Measurements from ENCODE around the gene VTI1B.

Gene VTI1B

DNA sequence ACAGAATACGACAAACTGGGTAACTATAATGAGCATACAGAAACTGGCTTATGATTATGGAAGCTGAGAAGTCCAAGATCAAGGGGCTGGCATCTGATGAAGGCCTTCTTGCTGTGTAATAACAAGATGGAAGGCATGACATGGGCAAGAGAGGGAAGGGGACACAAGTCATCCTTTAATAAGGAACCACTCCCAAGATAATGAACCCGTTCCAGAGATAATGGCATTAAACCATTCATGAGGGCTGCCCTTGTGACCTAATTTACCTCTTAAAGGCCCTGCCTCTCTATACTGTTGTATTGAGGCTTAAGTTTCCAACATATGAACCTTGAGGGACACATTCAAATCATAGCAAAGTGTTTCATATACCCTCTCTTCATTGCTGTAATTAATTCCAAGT lies 4.6 kb upstream of the VTI1B start:
- TF ChIP-seq, protein P1, sequence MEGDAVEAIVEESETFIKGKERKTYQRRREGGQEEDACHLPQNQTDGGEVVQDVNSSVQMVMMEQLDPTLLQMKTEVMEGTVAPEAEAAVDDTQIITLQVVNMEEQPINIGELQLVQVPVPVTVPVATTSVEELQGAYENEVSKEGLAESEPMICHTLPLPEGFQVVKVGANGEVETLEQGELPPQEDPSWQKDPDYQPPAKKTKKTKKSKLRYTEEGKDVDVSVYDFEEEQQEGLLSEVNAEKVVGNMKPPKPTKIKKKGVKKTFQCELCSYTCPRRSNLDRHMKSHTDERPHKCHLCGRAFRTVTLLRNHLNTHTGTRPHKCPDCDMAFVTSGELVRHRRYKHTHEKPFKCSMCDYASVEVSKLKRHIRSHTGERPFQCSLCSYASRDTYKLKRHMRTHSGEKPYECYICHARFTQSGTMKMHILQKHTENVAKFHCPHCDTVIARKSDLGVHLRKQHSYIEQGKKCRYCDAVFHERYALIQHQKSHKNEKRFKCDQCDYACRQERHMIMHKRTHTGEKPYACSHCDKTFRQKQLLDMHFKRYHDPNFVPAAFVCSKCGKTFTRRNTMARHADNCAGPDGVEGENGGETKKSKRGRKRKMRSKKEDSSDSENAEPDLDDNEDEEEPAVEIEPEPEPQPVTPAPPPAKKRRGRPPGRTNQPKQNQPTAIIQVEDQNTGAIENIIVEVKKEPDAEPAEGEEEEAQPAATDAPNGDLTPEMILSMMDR (IDR thresholded peaks at IDR 0.05; ENCODE audit: insufficient read depth, low read depth, low read length, missing control alignments) = no peak
- no peak overlapping the region for H3K4me3 ChIP-seq (ENCODE audit: low read depth, low read length)
- no peak for DNase-seq (ENCODE audit: low read depth)

DNA sequence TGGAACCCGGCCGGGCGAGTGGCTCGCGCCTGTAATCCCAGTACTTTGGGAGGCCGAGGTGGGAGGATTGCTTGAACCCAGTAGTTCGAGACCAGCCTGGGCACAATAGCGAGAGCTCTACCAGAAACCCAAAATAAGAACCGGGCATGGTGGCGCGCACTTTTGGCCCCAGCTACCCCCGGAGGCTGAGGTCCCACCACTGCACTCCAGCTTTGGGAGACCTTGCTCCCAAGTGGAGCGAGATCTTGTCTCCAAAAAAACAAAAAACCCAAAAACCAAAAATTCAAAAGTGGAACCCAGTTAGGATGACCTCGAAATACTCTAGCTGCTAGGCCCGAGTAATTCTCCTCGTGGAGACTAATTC lies 769 bp upstream of the VTI1B start:
- H3K4me3 ChIP-seq (ENCODE audit: low read depth, low read length) = peak overlapping the region; percentile 89
- DNase-seq (ENCODE audit: low read depth) = no peak
- TF ChIP-seq, protein P1 (IDR thresholded peaks at IDR 0.05; ENCODE audit: insufficient read depth, low read depth, low read length, missing control alignments) = no peak

DNA sequence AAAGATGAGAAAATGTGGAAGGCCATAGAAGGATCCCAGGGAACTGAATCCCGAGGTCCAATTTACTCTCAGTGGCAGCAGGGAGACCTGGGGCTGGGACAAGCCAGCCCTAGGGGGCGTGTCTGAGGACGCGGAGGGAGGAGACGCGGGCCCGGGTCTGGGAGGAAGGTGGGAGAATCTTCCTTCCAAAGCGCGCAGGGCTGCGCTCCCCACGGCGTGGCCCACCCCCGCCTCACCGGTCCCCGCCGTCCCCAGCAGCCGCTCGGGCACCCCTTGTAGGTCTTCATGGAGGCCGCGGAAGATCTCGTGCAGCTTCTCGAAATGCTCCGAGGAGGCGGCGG lies 323 bp downstream of the VTI1B start:
- peak overlapping the region; percentile 89 for H3K4me3 ChIP-seq (ENCODE audit: low read depth, low read length)
- TF ChIP-seq, protein P1 (IDR thresholded peaks at IDR 0.05; ENCODE audit: insufficient read depth, low read depth, low read length, missing control alignments) = peak; percentile 14
- DNase-seq (ENCODE audit: low read depth) = peak; percentile 47

DNA sequence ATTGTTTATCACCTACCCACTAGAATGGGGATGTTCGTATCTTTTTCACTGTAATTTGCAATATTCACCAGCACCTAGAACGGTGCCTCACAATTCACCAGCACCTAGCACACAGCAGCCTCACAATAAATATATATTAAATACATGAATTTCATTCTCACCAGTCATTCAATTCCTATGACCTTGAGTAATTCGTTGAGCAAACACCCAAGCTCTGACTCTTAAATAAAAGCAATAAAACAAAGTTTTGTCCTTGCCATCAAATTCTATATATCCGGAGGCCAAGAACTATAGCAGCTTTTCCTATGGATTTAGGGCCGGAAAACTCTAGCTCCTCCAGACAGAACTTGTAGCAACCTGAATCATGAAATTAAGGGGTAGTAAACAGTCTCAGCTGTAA lies 981 bp downstream of the VTI1B start:
- DNase-seq (ENCODE audit: low read depth) = no peak
- H3K4me3 ChIP-seq (ENCODE audit: low read depth, low read length) = peak overlapping the region; percentile 89

DNA sequence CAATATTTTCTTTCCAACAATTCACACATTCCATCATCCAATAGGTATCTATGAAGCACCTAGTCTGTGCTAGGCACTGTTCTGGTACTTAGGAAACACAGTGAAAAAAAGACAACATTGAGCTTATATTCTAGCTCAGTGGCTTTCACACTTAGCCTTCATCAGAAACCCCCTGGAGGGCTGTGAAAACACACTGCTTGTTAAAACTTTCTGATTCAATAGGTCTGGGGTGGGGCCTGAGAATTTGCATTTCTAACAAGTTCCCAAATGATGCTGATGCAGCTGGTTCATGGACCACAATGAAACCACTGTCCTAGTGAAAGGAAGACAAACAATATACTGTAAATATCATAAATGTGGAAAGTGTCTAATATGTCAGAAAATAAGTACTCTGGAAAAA lies 5.9 kb downstream of the VTI1B start:
- DNase-seq (ENCODE audit: low read depth) = peak; percentile 63
- H3K4me3 ChIP-seq (ENCODE audit: low read depth, low read length) = no peak overlapping the region
- TF ChIP-seq, protein P1 (IDR thresholded peaks at IDR 0.05; ENCODE audit: insufficient read depth, low read depth, low read length, missing control alignments) = no peak

More for the DNA sequence above, 981 bp downstream of the VTI1B start:
- TF ChIP-seq, protein P1 (IDR thresholded peaks at IDR 0.05; ENCODE audit: insufficient read depth, low read depth, low read length, missing control alignments) = no peak

DNA sequence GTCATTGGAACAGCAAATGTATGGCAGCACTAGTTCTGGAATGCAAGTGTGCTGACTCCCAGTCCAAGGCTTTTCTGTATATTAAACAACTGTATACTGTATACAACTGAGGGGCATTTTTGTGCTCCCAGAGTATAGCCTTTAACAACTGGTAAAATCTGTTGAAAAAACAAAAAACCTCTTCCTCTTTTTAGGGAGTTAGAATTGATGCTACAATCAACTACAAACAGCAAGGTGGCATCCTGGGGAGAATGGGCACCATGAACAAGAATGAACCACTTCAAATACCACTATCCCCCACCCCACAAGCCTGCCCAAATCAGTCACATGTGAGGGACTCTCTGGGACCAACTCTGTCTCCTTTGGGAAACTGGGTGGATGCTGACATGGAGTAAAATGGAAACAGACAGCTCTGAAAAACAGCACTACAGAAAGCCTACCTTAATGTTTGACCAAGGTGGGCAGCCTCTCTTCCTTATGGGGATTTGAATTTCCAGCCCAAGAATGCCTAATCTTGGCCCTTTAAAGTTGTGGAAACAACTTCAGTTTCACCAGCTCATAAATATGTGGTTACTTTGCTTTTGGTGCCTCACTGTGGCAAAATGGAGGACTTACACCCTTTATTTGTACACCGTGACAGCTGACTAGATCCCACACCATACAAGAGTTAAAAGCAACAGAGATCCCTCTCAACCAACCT lies 7.5 kb downstream of the VTI1B start:
- H3K4me3 ChIP-seq (ENCODE audit: low read depth, low read length) = no peak overlapping the region
- TF ChIP-seq, protein P1 (IDR thresholded peaks at IDR 0.05; ENCODE audit: insufficient read depth, low read depth, low read length, missing control alignments) = peak; percentile 57
- peak; percentile 71 for DNase-seq (ENCODE audit: low read depth)

DNA sequence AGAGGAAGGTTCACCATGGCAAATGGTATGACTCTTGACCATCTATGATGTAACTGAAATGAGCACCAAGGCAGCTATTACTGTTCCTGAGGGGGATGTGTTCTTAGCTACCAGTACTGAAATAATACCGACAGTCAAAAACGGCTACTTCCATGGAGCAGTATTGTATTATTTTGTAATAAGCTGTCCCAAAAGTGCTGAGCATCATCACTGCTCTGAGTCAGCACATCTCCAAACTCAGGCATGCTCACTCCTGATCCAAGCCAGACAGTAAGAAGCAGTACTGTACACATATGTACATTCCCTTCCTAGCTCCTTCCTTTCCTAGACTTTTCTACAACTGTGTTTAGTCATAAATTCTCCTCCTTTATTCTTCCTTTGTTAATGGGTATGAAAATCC lies 8.6 kb downstream of the VTI1B start:
- TF ChIP-seq, protein P1 (IDR thresholded peaks at IDR 0.05; ENCODE audit: insufficient read depth, low read depth, low read length, missing control alignments) = no peak
- no peak for DNase-seq (ENCODE audit: low read depth)
- H3K4me3 ChIP-seq (ENCODE audit: low read depth, low read length) = no peak overlapping the region

All from GM12865 (cell line).